ENCODE data around the gene TMEM52. TPM values are rescaled to one million over a fixed set of nuclear protein-coding genes. Genes with fewer than 3 reads are reported as not detected.

TMEM52 gene
- total RNA-seq, 1 experiment from 2014 or later, result 1.2 TPM

- no peak for TF ChIP-seq CTCF (IDR thresholded peaks at IDR 0.05; ENCODE audit: unreplicated experiment)
- POLR2A ChIA-PET, result no interaction called here
- intact Hi-C loops (cut with micrococcal nuclease), result no loop called here
- Mint-ChIP-seq H3K4me1 (ENCODE audit: insufficient read depth, unreplicated experiment) (no peaks in the 10 kb centered on the region), H3K27ac (ENCODE audit: low read depth, unreplicated experiment) (no peak overlapping the region), H3K9me3 (ENCODE audit: unreplicated experiment) (no peaks in the 10 kb centered on the region), H3K36me3 (ENCODE audit: insufficient read depth, unreplicated experiment) (peaks cover 10% of the 10 kb centered on the region), H3K27me3 (ENCODE audit: insufficient read depth, unreplicated experiment) (no peaks in the 10 kb centered on the region), H3K4me3 (ENCODE audit: unreplicated experiment) (no peak overlapping the region)
- CTCF ChIA-PET, result interaction anchor here (0.7 kb wide), 1 partner anchor 15 kb away, joined by 4 read pairs; no protein-coding TSS in a partner anchor
- no peak for DNase-seq (ENCODE audit: unreplicated experiment)
- BruUV-seq (replicated peaks), result no TSS peak
Observed at GRCh38 chr1:1922702-1922955, 3.5 kb upstream of the TMEM52 start.

GRCh38 chr1:1921901-1922701 is 3.0 kb upstream of the TMEM52 start:
- Mint-ChIP-seq H3K4me1 (ENCODE audit: insufficient read depth, unreplicated experiment) (no peaks in the 10 kb centered on the region), H3K27me3 (ENCODE audit: insufficient read depth, unreplicated experiment) (no peaks in the 10 kb centered on the region), H3K36me3 (ENCODE audit: insufficient read depth, unreplicated experiment) (peaks cover 13% of the 10 kb centered on the region), H3K9me3 (ENCODE audit: unreplicated experiment) (no peaks in the 10 kb centered on the region), H3K27ac (ENCODE audit: low read depth, unreplicated experiment) (no peak overlapping the region), H3K4me3 (ENCODE audit: unreplicated experiment) (no peak overlapping the region)
- CTCF ChIA-PET, result interaction anchor here (0.7 kb wide), 1 partner anchor 15 kb away, joined by 4 read pairs; no protein-coding TSS in a partner anchor
- DNase-seq (ENCODE audit: unreplicated experiment), result no peak
- POLR2A ChIA-PET, result no interaction called here
- TF ChIP-seq CTCF (IDR thresholded peaks at IDR 0.05; ENCODE audit: unreplicated experiment), result no peak
- BruUV-seq (replicated peaks), result no TSS peak
- intact Hi-C loops (cut with micrococcal nuclease), result no loop called here

GRCh38 chr1:1921459-1921862 is 2.4 kb upstream of the TMEM52 start:
- intact Hi-C loops (cut with micrococcal nuclease), result no loop called here
- BruUV-seq (replicated peaks), result no TSS peak
- ChIA-PET POLR2A (no interaction called here), CTCF (no interaction called here)
- Mint-ChIP-seq H3K27ac (ENCODE audit: low read depth, unreplicated experiment) (no peak overlapping the region), H3K27me3 (ENCODE audit: insufficient read depth, unreplicated experiment) (no peaks in the 10 kb centered on the region), H3K4me1 (ENCODE audit: insufficient read depth, unreplicated experiment) (no peaks in the 10 kb centered on the region), H3K9me3 (ENCODE audit: unreplicated experiment) (no peaks in the 10 kb centered on the region), H3K36me3 (ENCODE audit: insufficient read depth, unreplicated experiment) (peaks cover 13% of the 10 kb centered on the region), H3K4me3 (ENCODE audit: unreplicated experiment) (no peak overlapping the region)
- TF ChIP-seq CTCF (IDR thresholded peaks at IDR 0.05; ENCODE audit: unreplicated experiment), result no peak
- DNase-seq (ENCODE audit: unreplicated experiment), result no peak

- Mint-ChIP-seq H3K4me1 (ENCODE audit: insufficient read depth, unreplicated experiment) (no peaks in the 10 kb centered on the region), H3K27me3 (ENCODE audit: insufficient read depth, unreplicated experiment) (no peaks in the 10 kb centered on the region), H3K27ac (ENCODE audit: low read depth, unreplicated experiment) (no peak overlapping the region), H3K4me3 (ENCODE audit: unreplicated experiment) (no peak overlapping the region), H3K36me3 (ENCODE audit: insufficient read depth, unreplicated experiment) (peaks cover 13% of the 10 kb centered on the region), H3K9me3 (ENCODE audit: unreplicated experiment) (no peaks in the 10 kb centered on the region)
- ChIA-PET CTCF (interaction anchor here (0.6 kb wide), 1 partner anchor 123 kb away, joined by 5 read pairs; no protein-coding TSS in a partner anchor), POLR2A (no interaction called here)
- intact Hi-C loops (cut with micrococcal nuclease), result no loop called here
- DNase-seq (ENCODE audit: unreplicated experiment), result no peak
- no peak for TF ChIP-seq CTCF (IDR thresholded peaks at IDR 0.05; ENCODE audit: unreplicated experiment)
- no TSS peak for BruUV-seq (replicated peaks)
Observed at GRCh38 chr1:1920608-1921458, 1.8 kb upstream of the TMEM52 start.

Data from MCF 10A (cell line).